ENCODE data around the gene FAM89A.

FAM89A gene

DNA sequence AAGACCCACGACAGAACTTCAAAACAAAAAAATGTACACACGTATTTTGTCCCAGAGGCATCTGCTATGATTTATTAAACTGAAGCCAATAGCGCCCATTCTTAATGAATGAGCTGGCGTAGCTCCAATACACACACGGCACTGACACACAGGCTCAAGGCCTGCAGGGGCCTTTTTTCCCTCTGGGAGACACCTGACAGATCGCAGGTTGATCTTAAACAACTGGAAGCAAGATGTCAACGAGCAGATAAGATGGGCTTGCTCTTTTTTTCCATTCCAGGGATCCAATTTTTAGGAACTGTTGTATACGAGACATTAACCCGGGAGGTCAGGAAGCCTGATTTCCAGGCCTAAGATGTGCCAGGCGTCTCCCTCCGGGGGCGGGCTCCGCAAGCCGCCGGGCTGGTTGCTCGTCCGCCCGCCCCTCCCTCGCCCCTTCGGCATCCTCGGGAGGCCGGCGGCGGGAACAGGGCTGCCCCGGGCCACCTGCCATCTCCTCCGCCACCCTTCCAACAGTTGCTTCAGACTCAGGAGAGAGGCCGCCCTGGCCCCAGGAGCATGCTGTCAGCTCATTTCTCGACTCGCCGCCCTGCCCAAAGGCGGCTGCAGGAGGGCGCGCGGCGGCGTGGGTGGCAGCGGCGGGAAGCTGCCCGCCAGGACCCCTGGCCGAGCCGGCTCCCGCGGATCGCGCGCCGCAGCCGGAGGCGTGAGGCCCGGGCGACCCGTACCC lies 62.1 kb downstream of the FAM89A start:
- TF ChIP-seq, protein P1, sequence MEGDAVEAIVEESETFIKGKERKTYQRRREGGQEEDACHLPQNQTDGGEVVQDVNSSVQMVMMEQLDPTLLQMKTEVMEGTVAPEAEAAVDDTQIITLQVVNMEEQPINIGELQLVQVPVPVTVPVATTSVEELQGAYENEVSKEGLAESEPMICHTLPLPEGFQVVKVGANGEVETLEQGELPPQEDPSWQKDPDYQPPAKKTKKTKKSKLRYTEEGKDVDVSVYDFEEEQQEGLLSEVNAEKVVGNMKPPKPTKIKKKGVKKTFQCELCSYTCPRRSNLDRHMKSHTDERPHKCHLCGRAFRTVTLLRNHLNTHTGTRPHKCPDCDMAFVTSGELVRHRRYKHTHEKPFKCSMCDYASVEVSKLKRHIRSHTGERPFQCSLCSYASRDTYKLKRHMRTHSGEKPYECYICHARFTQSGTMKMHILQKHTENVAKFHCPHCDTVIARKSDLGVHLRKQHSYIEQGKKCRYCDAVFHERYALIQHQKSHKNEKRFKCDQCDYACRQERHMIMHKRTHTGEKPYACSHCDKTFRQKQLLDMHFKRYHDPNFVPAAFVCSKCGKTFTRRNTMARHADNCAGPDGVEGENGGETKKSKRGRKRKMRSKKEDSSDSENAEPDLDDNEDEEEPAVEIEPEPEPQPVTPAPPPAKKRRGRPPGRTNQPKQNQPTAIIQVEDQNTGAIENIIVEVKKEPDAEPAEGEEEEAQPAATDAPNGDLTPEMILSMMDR (IDR thresholded peaks at IDR 0.05; ENCODE audit: control insufficient read depth, insufficient read depth, low read depth, low read length, missing control alignments): no peak
- DNase-seq (ENCODE audit: low read depth): no peak
- peak overlapping the region; percentile 94 for H3K4me3 ChIP-seq (ENCODE audit: control insufficient read depth, low read depth, low read length)

DNA sequence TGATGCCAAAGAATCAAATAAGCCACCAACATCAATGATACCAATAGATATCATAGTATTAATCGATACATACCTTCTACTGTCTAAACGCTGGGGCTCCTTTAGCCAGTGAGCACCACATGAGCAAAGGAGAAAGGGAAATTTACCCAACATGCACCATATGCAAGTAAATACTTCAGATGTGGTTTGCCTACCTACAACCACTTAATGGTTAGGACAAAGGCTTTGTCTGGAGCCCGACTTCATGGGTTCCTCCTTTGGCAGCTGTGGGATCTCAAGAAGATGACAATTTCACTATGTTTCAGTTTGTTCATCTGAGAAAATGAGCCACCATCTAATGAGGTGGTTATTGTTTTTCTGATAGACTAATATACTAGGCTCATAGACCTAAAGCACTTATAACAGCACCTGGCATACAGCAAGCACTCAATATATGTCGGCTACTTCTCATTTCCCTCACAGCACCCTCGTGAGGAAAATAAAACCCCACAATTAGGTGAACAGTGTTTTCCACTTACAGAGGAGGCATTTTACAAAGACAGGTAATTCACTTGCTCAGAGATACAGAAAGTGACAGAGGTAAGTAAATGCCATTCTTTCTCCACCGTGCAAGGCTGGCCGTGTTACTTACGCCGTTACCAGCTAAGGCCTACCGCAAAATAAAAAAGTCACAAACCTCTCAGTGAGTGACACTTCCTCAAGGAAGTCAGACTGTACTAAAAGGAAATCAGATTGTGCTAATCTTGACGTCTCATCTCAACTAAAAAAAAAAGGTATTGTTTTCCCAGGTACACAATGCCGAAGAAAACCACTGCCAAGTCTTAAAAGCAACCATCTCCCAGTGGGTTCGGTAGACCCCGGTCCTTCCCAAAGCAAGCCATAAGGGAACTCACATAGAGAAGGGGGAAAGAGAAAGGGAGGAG lies 63.0 kb downstream of the FAM89A start:
- H3K4me3 ChIP-seq (ENCODE audit: control insufficient read depth, low read depth, low read length): no peak overlapping the region
- TF ChIP-seq, protein P1 (IDR thresholded peaks at IDR 0.05; ENCODE audit: control insufficient read depth, insufficient read depth, low read depth, low read length, missing control alignments): no peak
- DNase-seq (ENCODE audit: low read depth): no peak

DNA sequence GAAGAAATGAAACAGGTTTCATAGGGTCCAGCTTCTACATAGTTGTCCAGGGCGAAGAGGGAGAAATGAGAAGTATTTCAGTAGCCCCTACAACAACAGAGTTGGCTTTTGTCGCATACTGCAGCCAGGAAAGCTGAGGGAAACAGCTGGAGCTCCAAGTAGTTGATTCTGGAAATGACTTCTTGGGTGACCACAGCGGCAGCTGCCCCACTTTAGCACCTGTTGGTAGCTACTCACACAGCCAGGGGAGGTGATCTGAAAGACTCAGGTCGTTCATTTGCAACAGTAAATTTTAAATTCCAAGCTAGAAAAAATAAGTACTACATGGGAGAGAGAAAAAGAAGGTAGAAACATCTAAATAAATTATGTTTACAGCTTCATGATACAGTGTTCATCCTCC lies 63.7 kb downstream of the FAM89A start:
- no peak for DNase-seq (ENCODE audit: low read depth)

DNA sequence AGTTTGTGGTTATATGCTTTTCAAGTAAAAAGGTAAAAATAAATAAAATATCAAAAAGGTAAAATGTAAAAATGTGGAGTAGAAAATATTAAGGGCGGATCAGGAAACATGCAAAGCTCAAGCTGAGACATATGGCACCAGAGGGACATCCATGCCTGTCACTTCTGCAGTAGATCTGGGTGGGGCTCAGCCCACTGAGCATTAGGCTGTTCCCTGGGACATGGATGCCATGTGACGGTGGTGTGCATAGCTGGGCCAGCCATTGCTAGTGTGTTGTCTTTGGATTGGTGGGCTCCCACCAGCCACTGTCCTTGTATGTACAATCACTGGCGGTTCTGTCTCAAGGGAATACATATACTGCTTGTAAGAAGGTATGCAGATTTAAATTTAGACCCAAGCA lies 64.4 kb downstream of the FAM89A start:
- TF ChIP-seq, protein P1 (IDR thresholded peaks at IDR 0.05; ENCODE audit: control insufficient read depth, insufficient read depth, low read depth, low read length, missing control alignments): no peak
- no peak overlapping the region for H3K4me3 ChIP-seq (ENCODE audit: control insufficient read depth, low read depth, low read length)
- DNase-seq (ENCODE audit: low read depth): no peak

More for the DNA sequence above, 63.7 kb downstream of the FAM89A start:
- no peak overlapping the region for H3K4me3 ChIP-seq (ENCODE audit: control insufficient read depth, low read depth, low read length)
- TF ChIP-seq, protein P1 (IDR thresholded peaks at IDR 0.05; ENCODE audit: control insufficient read depth, insufficient read depth, low read depth, low read length, missing control alignments): no peak

DNA sequence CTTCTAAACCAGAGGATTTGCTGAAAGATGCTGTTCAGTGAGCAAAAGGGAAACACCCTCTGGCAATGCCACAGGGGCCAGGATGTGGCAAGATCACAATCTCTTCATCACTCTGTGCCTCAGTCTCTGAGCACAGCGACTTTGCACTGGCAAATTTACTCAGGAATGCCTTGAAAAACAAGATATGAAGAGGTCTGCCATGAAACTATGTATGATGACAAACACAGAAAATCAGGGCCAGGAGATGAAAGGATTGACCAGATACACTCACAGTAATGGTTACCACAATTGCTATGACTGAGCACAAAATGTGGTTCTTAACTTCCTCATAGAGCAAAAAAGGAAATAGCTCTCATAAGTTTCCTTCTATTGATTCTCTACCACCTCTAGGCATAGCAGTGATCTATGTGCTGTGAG lies 67.2 kb downstream of the FAM89A start:
- TF ChIP-seq, protein P1 (IDR thresholded peaks at IDR 0.05; ENCODE audit: control insufficient read depth, insufficient read depth, low read depth, low read length, missing control alignments): no peak
- no peak for DNase-seq (ENCODE audit: low read depth)
- H3K4me3 ChIP-seq (ENCODE audit: control insufficient read depth, low read depth, low read length): no peak overlapping the region

DNA sequence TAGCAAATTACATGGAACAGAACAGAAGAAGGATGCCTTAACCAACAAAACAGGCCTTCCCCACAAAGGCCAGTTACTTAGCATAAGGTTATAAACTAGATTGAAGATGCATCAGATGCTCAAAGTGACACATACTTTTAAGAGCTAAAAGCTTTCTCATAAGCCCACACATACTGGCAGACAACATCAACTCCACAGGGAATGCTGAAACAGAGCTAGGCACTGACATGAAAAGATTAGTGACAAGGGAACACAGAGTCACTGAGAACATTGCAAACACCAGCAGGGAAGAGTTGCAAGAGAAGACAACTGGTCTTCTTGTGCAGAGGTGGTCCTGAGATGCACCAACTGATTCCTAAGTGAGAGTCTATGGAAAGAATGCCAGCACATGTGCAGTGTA lies 68.3 kb downstream of the FAM89A start:
- no peak for DNase-seq (ENCODE audit: low read depth)
- H3K4me3 ChIP-seq (ENCODE audit: control insufficient read depth, low read depth, low read length): no peak overlapping the region
- TF ChIP-seq, protein P1 (IDR thresholded peaks at IDR 0.05; ENCODE audit: control insufficient read depth, insufficient read depth, low read depth, low read length, missing control alignments): no peak

Data from AG09309 (cell line).